ENCODE results near the gene SLC41A2.
"Not testable (repeated sequence)": the region's sequence is repeated elsewhere in the genome, so short reads cannot be mapped to it uniquely, and the experiment has no call there.

The SLC41A2 gene

GRCh38 chr12:104953323-104953722 lies 4.8 kb downstream of the SLC41A2 start:
- Histone ChIP-seq H3K9me3 (ENCODE audit: control insufficient read depth, low read length) (no peaks in the 10 kb centered on the region), H3K4ac (ENCODE audit: low read depth in 1 of 2, low read length in 2 of 2) (no peak overlapping the region), H3K23ac (ENCODE audit: low read length in 2 of 2) (no peak overlapping the region), H3K4me2 (ENCODE audit: low read length, poor library complexity, severe bottlenecking) (no peak overlapping the region), H3K79me1 (replicated peaks; ENCODE audit: low read length, poor library complexity, severe bottlenecking) (peaks cover 14% of the 10 kb centered on the region), H3K9ac (ENCODE audit: low read length) (no peak overlapping the region), H3K4me1 (ENCODE audit: control insufficient read depth, insufficient read depth, low read depth, low read length) (peaks cover 2% of the 10 kb centered on the region), H2AFZ (ENCODE audit: low read depth, low read length) (no peak overlapping the region), H4K8ac (ENCODE audit: low read length) (no peak overlapping the region), H2BK5ac (ENCODE audit: low read depth, low read length, poor library complexity, severe bottlenecking) (no peak overlapping the region), H2BK15ac (ENCODE audit: low read depth, poor library complexity, severe bottlenecking) (no peak overlapping the region), H4K91ac (ENCODE audit: low read length) (no peak overlapping the region), H3K27ac (ENCODE audit: low read length, poor library complexity, severe bottlenecking) (no peak overlapping the region), H3K4me3 (ENCODE audit: insufficient read depth in 1 of 2, low read depth in 1 of 2, low read length in 2 of 2) (no peak overlapping the region), H2AK5ac (ENCODE audit: low read length, severe bottlenecking) (no peak overlapping the region), H3K18ac (ENCODE audit: low read depth in 1 of 2, low read length in 2 of 2) (no peak overlapping the region), H3K14ac (ENCODE audit: low read length in 2 of 2) (no peak overlapping the region), H3K36me3 (ENCODE audit: control insufficient read depth in 1 of 2, insufficient read depth in 2 of 2, low read depth in 1 of 2, low read length in 2 of 2) (no peaks in the 10 kb centered on the region), H2BK12ac (ENCODE audit: low read length in 2 of 2) (no peak overlapping the region), H3K27me3 (ENCODE audit: control insufficient read depth in 1 of 2, insufficient read depth in 1 of 2, low read length in 2 of 2) (no peaks in the 10 kb centered on the region), H2BK120ac (ENCODE audit: low read depth, low read length) (no peak overlapping the region)
- DNase-seq = no peak
- whole genome bisulfite sequencing = 73% methylated on average over 1 of the region's 2 CpGs

- no peak overlapping the region for H3K18ac ChIP-seq (ENCODE audit: low read depth in 1 of 2, low read length in 2 of 2)
- H3K79me1 ChIP-seq (replicated peaks; ENCODE audit: low read length, poor library complexity, severe bottlenecking) = peaks cover 14% of the 10 kb centered on the region
- no peak overlapping the region for H2BK15ac ChIP-seq (ENCODE audit: low read depth, poor library complexity, severe bottlenecking)
- H3K23ac ChIP-seq (ENCODE audit: low read length in 2 of 2) = no peak overlapping the region
- H2AFZ ChIP-seq (ENCODE audit: low read depth, low read length) = no peak overlapping the region
- no peak overlapping the region for H4K91ac ChIP-seq (ENCODE audit: low read length)
- no peak overlapping the region for H2BK12ac ChIP-seq (ENCODE audit: low read length in 2 of 2)
- peaks cover 2% of the 10 kb centered on the region for H3K4me1 ChIP-seq (ENCODE audit: control insufficient read depth, insufficient read depth, low read depth, low read length)
- no peak overlapping the region for H3K27ac ChIP-seq (ENCODE audit: low read length, poor library complexity, severe bottlenecking)
- H3K14ac ChIP-seq (ENCODE audit: low read length in 2 of 2) = no peak overlapping the region
- 100% methylated on average over 2 of the region's 3 CpGs for WGBS
- no peaks in the 10 kb centered on the region for H3K9me3 ChIP-seq (ENCODE audit: control insufficient read depth, low read length)
- no peak overlapping the region for H3K4me3 ChIP-seq (ENCODE audit: insufficient read depth in 1 of 2, low read depth in 1 of 2, low read length in 2 of 2)
- no peak overlapping the region for H2BK5ac ChIP-seq (ENCODE audit: low read depth, low read length, poor library complexity, severe bottlenecking)
- no peaks in the 10 kb centered on the region for H3K27me3 ChIP-seq (ENCODE audit: control insufficient read depth in 1 of 2, insufficient read depth in 1 of 2, low read length in 2 of 2)
- no peak overlapping the region for H3K4me2 ChIP-seq (ENCODE audit: low read length, poor library complexity, severe bottlenecking)
- no peak overlapping the region for H3K4ac ChIP-seq (ENCODE audit: low read depth in 1 of 2, low read length in 2 of 2)
- no peak for DNase-seq
- H2AK5ac ChIP-seq (ENCODE audit: low read length, severe bottlenecking) = no peak overlapping the region
- no peak overlapping the region for H2BK120ac ChIP-seq (ENCODE audit: low read depth, low read length)
- no peak overlapping the region for H4K8ac ChIP-seq (ENCODE audit: low read length)
- H3K36me3 ChIP-seq (ENCODE audit: control insufficient read depth in 1 of 2, insufficient read depth in 2 of 2, low read depth in 1 of 2, low read length in 2 of 2) = no peaks in the 10 kb centered on the region
- H3K9ac ChIP-seq (ENCODE audit: low read length) = no peak overlapping the region
Measured at GRCh38 chr12:104952816-104953215, 5.3 kb downstream of the SLC41A2 start.

- Histone ChIP-seq H3K79me1 (replicated peaks; ENCODE audit: low read length, poor library complexity, severe bottlenecking) (peaks cover 14% of the 10 kb centered on the region), H2AK5ac (ENCODE audit: low read length, severe bottlenecking) (no peak overlapping the region), H4K8ac (ENCODE audit: low read length) (no peak overlapping the region), H3K9me3 (ENCODE audit: control insufficient read depth, low read length) (no peaks in the 10 kb centered on the region), H2AFZ (ENCODE audit: low read depth, low read length) (no peak overlapping the region), H3K27me3 (ENCODE audit: control insufficient read depth in 1 of 2, insufficient read depth in 1 of 2, low read length in 2 of 2) (no peaks in the 10 kb centered on the region), H3K4me3 (ENCODE audit: insufficient read depth in 1 of 2, low read depth in 1 of 2, low read length in 2 of 2) (no peak overlapping the region), H3K36me3 (ENCODE audit: control insufficient read depth in 1 of 2, insufficient read depth in 2 of 2, low read depth in 1 of 2, low read length in 2 of 2) (no peaks in the 10 kb centered on the region), H3K14ac (ENCODE audit: low read length in 2 of 2) (no peak overlapping the region), H2BK5ac (ENCODE audit: low read depth, low read length, poor library complexity, severe bottlenecking) (no peak overlapping the region), H3K4ac (ENCODE audit: low read depth in 1 of 2, low read length in 2 of 2) (no peak overlapping the region), H2BK120ac (ENCODE audit: low read depth, low read length) (no peak overlapping the region), H2BK12ac (ENCODE audit: low read length in 2 of 2) (no peak overlapping the region), H3K4me2 (ENCODE audit: low read length, poor library complexity, severe bottlenecking) (no peak overlapping the region), H3K4me1 (ENCODE audit: control insufficient read depth, insufficient read depth, low read depth, low read length) (no peaks in the 10 kb centered on the region), H3K23ac (ENCODE audit: low read length in 2 of 2) (no peak overlapping the region), H3K27ac (ENCODE audit: low read length, poor library complexity, severe bottlenecking) (no peak overlapping the region), H2BK15ac (ENCODE audit: low read depth, poor library complexity, severe bottlenecking) (no peak overlapping the region), H3K9ac (ENCODE audit: low read length) (no peak overlapping the region), H3K18ac (ENCODE audit: low read depth in 1 of 2, low read length in 2 of 2) (no peak overlapping the region), H4K91ac (ENCODE audit: low read length) (no peak overlapping the region)
- peak; percentile 27 for DNase-seq
- 93% methylated on average over 4 of the region's 5 CpGs for WGBS
Measured at GRCh38 chr12:104951759-104952509, 6.2 kb downstream of the SLC41A2 start.

GRCh38 chr12:104948716-104949115 lies 9.4 kb downstream of the SLC41A2 start:
- H3K18ac ChIP-seq (ENCODE audit: low read depth in 1 of 2, low read length in 2 of 2); H4K91ac ChIP-seq (ENCODE audit: low read length); H3K4me2 ChIP-seq (ENCODE audit: low read length, poor library complexity, severe bottlenecking); DNase-seq; H2BK12ac ChIP-seq (ENCODE audit: low read length in 2 of 2); H3K23ac ChIP-seq (ENCODE audit: low read length in 2 of 2); H2AFZ ChIP-seq (ENCODE audit: low read depth, low read length); H3K27ac ChIP-seq (ENCODE audit: low read length, poor library complexity, severe bottlenecking); H3K14ac ChIP-seq (ENCODE audit: low read length in 2 of 2); H2BK5ac ChIP-seq (ENCODE audit: low read depth, low read length, poor library complexity, severe bottlenecking); H3K27me3 ChIP-seq (ENCODE audit: control insufficient read depth in 1 of 2, insufficient read depth in 1 of 2, low read length in 2 of 2); H4K8ac ChIP-seq (ENCODE audit: low read length); H2AK5ac ChIP-seq (ENCODE audit: low read length, severe bottlenecking); H3K9ac ChIP-seq (ENCODE audit: low read length); H2BK120ac ChIP-seq (ENCODE audit: low read depth, low read length); H3K4me3 ChIP-seq (ENCODE audit: insufficient read depth in 1 of 2, low read depth in 1 of 2, low read length in 2 of 2); H3K4me1 ChIP-seq (ENCODE audit: control insufficient read depth, insufficient read depth, low read depth, low read length); H3K36me3 ChIP-seq (ENCODE audit: control insufficient read depth in 1 of 2, insufficient read depth in 2 of 2, low read depth in 1 of 2, low read length in 2 of 2); H3K9me3 ChIP-seq (ENCODE audit: control insufficient read depth, low read length); H3K4ac ChIP-seq (ENCODE audit: low read depth in 1 of 2, low read length in 2 of 2); H2BK15ac ChIP-seq (ENCODE audit: low read depth, poor library complexity, severe bottlenecking): not testable (repeated sequence)
- peaks cover 12% of the 10 kb centered on the region for H3K79me1 ChIP-seq (replicated peaks; ENCODE audit: low read length, poor library complexity, severe bottlenecking)
- WGBS = 100% methylated on average over 1 of the region's 4 CpGs

All from mesenchymal stem cell (in vitro differentiated cells and primary cell).